ENCODE data around the gene DCAF4.
"Not testable (repeated sequence)": the region's sequence is repeated elsewhere in the genome, so short reads cannot be mapped to it uniquely, and the experiment has no call there.

The DCAF4 gene

GRCh38 chr14:72982146-72982708 is 56.0 kb downstream of the DCAF4 start:
- Histone ChIP-seq H3K9ac (ENCODE audit: low read length) (no peak overlapping the region), H3K27ac (ENCODE audit: low read length) (no peak overlapping the region), H3K9me3 (ENCODE audit: control insufficient read depth, low read depth, low read length) (no peaks in the 10 kb centered on the region), H3K27me3 (ENCODE audit: control insufficient read depth, insufficient read depth, low read length) (no peaks in the 10 kb centered on the region), H3K4me1 (ENCODE audit: control insufficient read depth, low read depth, low read length) (peaks cover 4% of the 10 kb centered on the region), H3K36me3 (ENCODE audit: control insufficient read depth, low read depth, low read length) (no peaks in the 10 kb centered on the region), H3K4me3 (ENCODE audit: low read length) (no peak overlapping the region)

DNA sequence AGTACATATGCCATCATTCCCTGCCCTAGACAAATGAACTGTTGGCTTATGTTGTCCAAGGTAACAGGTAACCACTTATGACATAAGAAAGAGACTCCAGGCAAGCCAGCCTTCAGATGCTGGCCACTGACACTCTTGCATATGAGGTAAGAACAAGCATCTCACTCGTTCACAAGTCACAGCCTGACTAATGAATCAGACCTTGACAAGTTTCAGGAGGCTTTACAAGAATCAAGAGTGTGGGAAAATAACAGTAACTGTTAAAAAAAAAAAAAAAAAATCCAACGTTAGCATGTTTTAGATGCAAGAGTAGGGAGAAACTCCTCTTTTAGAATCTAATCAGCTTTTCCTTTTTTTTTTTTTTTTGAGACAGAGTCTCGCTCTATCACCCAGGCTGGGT is 60.0 kb downstream of the DCAF4 start:
- Histone ChIP-seq H3K4me1 (ENCODE audit: control insufficient read depth, low read depth, low read length) (no peaks in the 10 kb centered on the region), H3K36me3 (ENCODE audit: control insufficient read depth, low read depth, low read length) (no peaks in the 10 kb centered on the region), H3K9me3 (ENCODE audit: control insufficient read depth, low read depth, low read length) (no peaks in the 10 kb centered on the region), H3K27ac (ENCODE audit: low read length) (no peak overlapping the region), H3K9ac (ENCODE audit: low read length) (no peak overlapping the region), H3K4me3 (ENCODE audit: low read length) (no peak overlapping the region), H3K27me3 (ENCODE audit: control insufficient read depth, insufficient read depth, low read length) (no peaks in the 10 kb centered on the region)

GRCh38 chr14:72986857-72987256 is 60.6 kb downstream of the DCAF4 start:
- Histone ChIP-seq H3K9ac (ENCODE audit: low read length) (no peak overlapping the region), H3K27ac (ENCODE audit: low read length) (no peak overlapping the region), H3K4me1 (ENCODE audit: control insufficient read depth, low read depth, low read length) (no peaks in the 10 kb centered on the region), H3K27me3 (ENCODE audit: control insufficient read depth, insufficient read depth, low read length) (no peaks in the 10 kb centered on the region), H3K9me3 (ENCODE audit: control insufficient read depth, low read depth, low read length) (no peaks in the 10 kb centered on the region), H3K36me3 (ENCODE audit: control insufficient read depth, low read depth, low read length) (no peaks in the 10 kb centered on the region), H3K4me3 (ENCODE audit: low read length) (no peak overlapping the region)

- no peaks in the 10 kb centered on the region for H3K36me3 ChIP-seq (ENCODE audit: control insufficient read depth, low read depth, low read length)
- H3K27ac ChIP-seq (ENCODE audit: low read length): no peak overlapping the region
Observed at GRCh38 chr14:72990171-72990570, 63.9 kb downstream of the DCAF4 start.

DNA sequence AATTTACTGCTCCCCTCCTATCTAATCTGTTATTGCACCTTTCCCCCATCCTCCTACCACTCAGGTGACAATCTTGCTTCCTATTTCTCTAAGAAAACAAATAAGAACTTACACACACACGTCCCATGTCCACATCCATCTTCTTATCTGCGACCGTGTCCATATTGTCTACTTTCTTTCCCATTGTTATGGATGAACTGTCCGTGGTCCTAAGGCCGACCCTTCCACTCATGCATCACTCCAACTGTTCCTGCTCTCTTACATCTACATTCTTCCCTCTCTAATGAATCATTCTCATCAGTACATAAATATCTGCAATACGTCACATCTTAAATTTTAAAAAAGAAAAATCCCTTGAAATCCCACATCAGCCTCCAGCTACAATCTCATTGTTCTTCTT is 70.7 kb downstream of the DCAF4 start:
- H3K27ac ChIP-seq (ENCODE audit: low read length): no peak overlapping the region
- no peak overlapping the region for H3K9ac ChIP-seq (ENCODE audit: low read length)
- H3K4me3 ChIP-seq (ENCODE audit: low read length): no peak overlapping the region
- H3K27me3 ChIP-seq (ENCODE audit: control insufficient read depth, insufficient read depth, low read length): no peaks in the 10 kb centered on the region
- H3K4me1 ChIP-seq (ENCODE audit: control insufficient read depth, low read depth, low read length): no peaks in the 10 kb centered on the region
- H3K9me3 ChIP-seq (ENCODE audit: control insufficient read depth, low read depth, low read length): no peaks in the 10 kb centered on the region
- peaks cover 5% of the 10 kb centered on the region for H3K36me3 ChIP-seq (ENCODE audit: control insufficient read depth, low read depth, low read length)

More at GRCh38 chr14:72990171-72990570, 63.9 kb downstream of the DCAF4 start:
- H3K9me3 ChIP-seq (ENCODE audit: control insufficient read depth, low read depth, low read length): no peaks in the 10 kb centered on the region
- H3K4me3 ChIP-seq (ENCODE audit: low read length): no peak overlapping the region
- no peaks in the 10 kb centered on the region for H3K27me3 ChIP-seq (ENCODE audit: control insufficient read depth, insufficient read depth, low read length)
- H3K4me1 ChIP-seq (ENCODE audit: control insufficient read depth, low read depth, low read length): no peaks in the 10 kb centered on the region
- H3K9ac ChIP-seq (ENCODE audit: low read length): no peak overlapping the region

GRCh38 chr14:72998252-72998903 is 72.1 kb downstream of the DCAF4 start:
- H3K9me3 ChIP-seq (ENCODE audit: control insufficient read depth, low read depth, low read length): no peaks in the 10 kb centered on the region
- no peak overlapping the region for H3K4me3 ChIP-seq (ENCODE audit: low read length)
- no peak overlapping the region for H3K27ac ChIP-seq (ENCODE audit: low read length)
- no peak overlapping the region for H3K9ac ChIP-seq (ENCODE audit: low read length)
- peaks cover 5% of the 10 kb centered on the region for H3K36me3 ChIP-seq (ENCODE audit: control insufficient read depth, low read depth, low read length)
- no peaks in the 10 kb centered on the region for H3K27me3 ChIP-seq (ENCODE audit: control insufficient read depth, insufficient read depth, low read length)
- H3K4me1 ChIP-seq (ENCODE audit: control insufficient read depth, low read depth, low read length): no peaks in the 10 kb centered on the region

- Histone ChIP-seq H3K4me1 (ENCODE audit: control insufficient read depth, low read depth, low read length) (no peaks in the 10 kb centered on the region), H3K36me3 (ENCODE audit: control insufficient read depth, low read depth, low read length) (peaks cover 5% of the 10 kb centered on the region), H3K4me3 (ENCODE audit: low read length) (no peak overlapping the region), H3K9ac (ENCODE audit: low read length) (no peak overlapping the region), H3K9me3 (ENCODE audit: control insufficient read depth, low read depth, low read length) (no peaks in the 10 kb centered on the region), H3K27ac (ENCODE audit: low read length) (no peak overlapping the region), H3K27me3 (ENCODE audit: control insufficient read depth, insufficient read depth, low read length) (no peaks in the 10 kb centered on the region)
Observed at GRCh38 chr14:72999316-72999715, 73.1 kb downstream of the DCAF4 start.

GRCh38 chr14:73000073-73000472 is 73.8 kb downstream of the DCAF4 start:
- Histone ChIP-seq H3K9ac (ENCODE audit: low read length) (no peak overlapping the region), H3K27me3 (ENCODE audit: control insufficient read depth, insufficient read depth, low read length) (no peaks in the 10 kb centered on the region), H3K4me3 (ENCODE audit: low read length) (no peak overlapping the region), H3K27ac (ENCODE audit: low read length) (no peak overlapping the region), H3K9me3 (ENCODE audit: control insufficient read depth, low read depth, low read length) (no peaks in the 10 kb centered on the region), H3K36me3 (ENCODE audit: control insufficient read depth, low read depth, low read length) (peaks cover 5% of the 10 kb centered on the region), H3K4me1 (ENCODE audit: control insufficient read depth, low read depth, low read length) (no peaks in the 10 kb centered on the region)

GRCh38 chr14:73003681-73004080 is 77.4 kb downstream of the DCAF4 start:
- no peak overlapping the region for H3K27ac ChIP-seq (ENCODE audit: low read length)
- H3K27me3 ChIP-seq (ENCODE audit: control insufficient read depth, insufficient read depth, low read length): no peaks in the 10 kb centered on the region
- no peaks in the 10 kb centered on the region for H3K36me3 ChIP-seq (ENCODE audit: control insufficient read depth, low read depth, low read length)
- H3K9ac ChIP-seq (ENCODE audit: low read length): no peak overlapping the region
- no peaks in the 10 kb centered on the region for H3K4me1 ChIP-seq (ENCODE audit: control insufficient read depth, low read depth, low read length)
- H3K4me3 ChIP-seq (ENCODE audit: low read length): no peak overlapping the region
- no peaks in the 10 kb centered on the region for H3K9me3 ChIP-seq (ENCODE audit: control insufficient read depth, low read depth, low read length)

- H3K4me1 ChIP-seq (ENCODE audit: control insufficient read depth, low read depth, low read length); H3K27me3 ChIP-seq (ENCODE audit: control insufficient read depth, insufficient read depth, low read length); H3K27ac ChIP-seq (ENCODE audit: low read length); H3K4me3 ChIP-seq (ENCODE audit: low read length); H3K36me3 ChIP-seq (ENCODE audit: control insufficient read depth, low read depth, low read length); H3K9me3 ChIP-seq (ENCODE audit: control insufficient read depth, low read depth, low read length); H3K9ac ChIP-seq (ENCODE audit: low read length): not testable (repeated sequence)
Observed at GRCh38 chr14:73004641-73005040, 78.4 kb downstream of the DCAF4 start.

GRCh38 chr14:73007835-73008234 is 81.6 kb downstream of the DCAF4 start:
- H3K9me3 ChIP-seq (ENCODE audit: control insufficient read depth, low read depth, low read length): no peaks in the 10 kb centered on the region
- H3K4me1 ChIP-seq (ENCODE audit: control insufficient read depth, low read depth, low read length): no peaks in the 10 kb centered on the region
- H3K27ac ChIP-seq (ENCODE audit: low read length): no peak overlapping the region
- no peaks in the 10 kb centered on the region for H3K27me3 ChIP-seq (ENCODE audit: control insufficient read depth, insufficient read depth, low read length)
- no peak overlapping the region for H3K4me3 ChIP-seq (ENCODE audit: low read length)
- H3K9ac ChIP-seq (ENCODE audit: low read length): no peak overlapping the region
- no peaks in the 10 kb centered on the region for H3K36me3 ChIP-seq (ENCODE audit: control insufficient read depth, low read depth, low read length)

- H3K27ac ChIP-seq (ENCODE audit: low read length): no peak overlapping the region
- no peak overlapping the region for H3K4me3 ChIP-seq (ENCODE audit: low read length)
- H3K4me1 ChIP-seq (ENCODE audit: control insufficient read depth, low read depth, low read length): no peaks in the 10 kb centered on the region
- no peaks in the 10 kb centered on the region for H3K27me3 ChIP-seq (ENCODE audit: control insufficient read depth, insufficient read depth, low read length)
- H3K36me3 ChIP-seq (ENCODE audit: control insufficient read depth, low read depth, low read length): no peaks in the 10 kb centered on the region
- H3K9me3 ChIP-seq (ENCODE audit: control insufficient read depth, low read depth, low read length): no peaks in the 10 kb centered on the region
- no peak overlapping the region for H3K9ac ChIP-seq (ENCODE audit: low read length)
Observed at GRCh38 chr14:73008501-73008900, 82.2 kb downstream of the DCAF4 start.
